GM12878 (cell line): ENCODE data around the gene IL4I1.

ENCODE experiments used
- CEBPZ ChIP-seq: fragments of 150-350 bp; IDR thresholded peaks from 2 replicates; pipeline ENCODE4 v1.6.1; 2016; ENCODE audit warnings: low read depth, low read length
- KDM1A ChIP-seq: fragments of 200-600 bp; sonication (generic); IDR thresholded peaks from 2 replicates; pipeline ENCODE4 v1.6.1; 2016; ENCODE audit warnings: borderline replicate concordance
- MEF2A ChIP-seq: IDR thresholded peaks from 2 replicates; pipeline ENCODE4 v1.6.1; 2011; ENCODE audit warnings: low read depth, mild to moderate bottlenecking, low read length, moderate library complexity; ENCODE audit not compliant: insufficient read depth
- MLLT1 ChIP-seq: fragments of 450-650 bp; IDR thresholded peaks from 2 replicates; pipeline ENCODE4 v1.6.1; 2016; ENCODE audit warnings: mild to moderate bottlenecking
- POLR2AphosphoS5 ChIP-seq: IDR thresholded peaks from 2 replicates; pipeline ENCODE4 v1.6.1; 2011; ENCODE audit warnings: mild to moderate bottlenecking, low read length, inconsistent platforms
- SIN3A ChIP-seq: IDR thresholded peaks from 2 replicates; pipeline ENCODE4 v1.6.1; 2012; ENCODE audit warnings: low read depth, low read length, improper control_type of control experiment
- SMC3 ChIP-seq: IDR thresholded peaks from 2 replicates; pipeline ENCODE4 v1.6.1; 2011; ENCODE audit warnings: low read length, improper control_type of control experiment, borderline replicate concordance
- SP1 ChIP-seq: IDR thresholded peaks from one replicate; pipeline ENCODE4 v1.6.1; 2011; ENCODE audit warnings: low read depth, low read length

GRCh38 chr19:49879243-49879963 lies 17.3 kb downstream of the IL4I1 start:
- no peak for TF ChIP-seq SP1
- no peak for TF ChIP-seq SIN3A
- no peak for TF ChIP-seq KDM1A
- no peak for TF ChIP-seq SMC3
- no peak for TF ChIP-seq MEF2A
- no peak for TF ChIP-seq MLLT1
- no peak for TF ChIP-seq POLR2AphosphoS5
- TF ChIP-seq CEBPZ: no peak
